ENCODE measurements around the gene KCNK5. TPM values are rescaled to one million over a fixed set of nuclear protein-coding genes. Genes with fewer than 3 reads are reported as not detected.

The KCNK5 gene
- total RNA-seq, 1 donor from 2014 or later, result 0.87 TPM

DNA sequence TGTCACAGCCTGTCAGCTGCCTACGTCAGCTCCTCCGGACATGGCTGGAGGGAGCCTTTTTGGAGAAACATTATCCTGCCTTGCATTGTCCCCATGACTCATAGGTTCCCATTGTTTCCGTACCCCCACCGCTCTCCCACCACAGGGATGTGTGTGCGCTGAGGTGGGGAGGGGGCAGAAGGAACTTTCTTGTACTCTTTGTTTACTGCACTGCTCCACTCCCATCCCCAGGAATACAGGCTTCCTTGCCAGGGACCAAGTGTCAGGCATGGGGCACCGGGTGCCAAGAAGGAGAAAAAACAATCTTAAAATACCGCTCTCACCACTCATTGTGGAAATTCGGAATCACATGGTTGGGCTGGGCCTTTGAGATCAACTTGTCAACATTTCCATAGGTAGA, 51.0 kb downstream of the KCNK5 start:
- peak; percentile 62 for DNase-seq (ENCODE audit: low spot score)

DNA sequence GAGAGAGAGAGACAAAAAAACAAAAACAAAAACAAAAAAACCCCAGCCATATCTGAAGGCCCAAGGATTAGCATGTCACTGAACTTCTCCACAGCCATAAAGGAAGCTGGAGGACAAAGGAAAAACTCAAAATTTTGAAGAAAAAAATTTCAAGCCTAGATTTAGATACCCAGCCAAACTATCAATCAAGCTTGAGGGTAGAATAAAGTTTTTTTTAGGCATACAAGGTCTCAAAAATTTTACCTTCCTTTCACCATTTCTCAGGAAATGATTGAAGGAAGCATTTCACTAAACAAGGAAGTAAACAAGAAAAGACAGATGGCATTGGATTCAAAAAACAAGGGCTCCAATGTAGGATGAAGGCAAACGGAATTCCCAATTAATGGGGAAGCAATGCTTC, 52.1 kb downstream of the KCNK5 start:
- no peak for DNase-seq (ENCODE audit: low spot score)

DNA sequence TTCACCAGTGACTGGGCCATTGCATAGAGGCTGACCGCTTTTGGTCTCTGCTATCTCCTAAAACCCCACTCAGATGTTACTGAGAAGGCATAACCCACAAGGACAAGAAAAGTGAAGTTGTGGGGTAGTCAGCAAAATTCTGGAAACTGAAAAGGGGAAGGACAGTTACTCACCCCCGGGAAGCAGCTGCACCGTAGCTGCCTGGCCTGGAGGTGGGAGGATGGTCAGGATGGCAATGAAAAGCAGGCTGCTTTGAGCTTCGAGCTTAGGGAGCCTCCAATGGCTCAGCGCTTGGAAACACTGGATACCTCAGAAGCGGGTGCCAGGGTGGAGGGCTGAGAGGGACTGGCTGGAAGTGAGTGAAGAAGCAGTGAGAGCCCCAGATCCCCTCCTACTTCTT, 56.0 kb downstream of the KCNK5 start:
- DNase-seq (ENCODE audit: low spot score), result peak; percentile 69

DNA sequence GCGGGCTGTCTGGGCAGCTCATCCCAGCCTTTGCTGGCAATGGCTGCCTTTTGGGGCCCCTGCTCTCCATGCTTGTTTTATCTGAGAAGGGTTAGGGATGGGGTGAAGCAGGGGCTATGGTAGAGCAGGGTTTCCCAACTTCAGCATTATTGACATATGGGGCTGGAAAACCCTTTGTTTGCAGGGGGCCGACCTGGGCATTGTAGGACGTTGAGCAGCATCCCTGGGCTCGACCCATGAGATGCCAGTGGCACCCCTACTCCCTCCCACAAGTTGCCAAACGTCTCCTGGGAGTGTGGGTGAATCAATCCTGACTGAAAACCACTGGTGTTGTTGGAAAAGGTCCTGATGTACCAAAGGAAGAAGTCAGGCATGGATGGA, 56.9 kb downstream of the KCNK5 start:
- DNase-seq (ENCODE audit: low spot score), result no peak

DNA sequence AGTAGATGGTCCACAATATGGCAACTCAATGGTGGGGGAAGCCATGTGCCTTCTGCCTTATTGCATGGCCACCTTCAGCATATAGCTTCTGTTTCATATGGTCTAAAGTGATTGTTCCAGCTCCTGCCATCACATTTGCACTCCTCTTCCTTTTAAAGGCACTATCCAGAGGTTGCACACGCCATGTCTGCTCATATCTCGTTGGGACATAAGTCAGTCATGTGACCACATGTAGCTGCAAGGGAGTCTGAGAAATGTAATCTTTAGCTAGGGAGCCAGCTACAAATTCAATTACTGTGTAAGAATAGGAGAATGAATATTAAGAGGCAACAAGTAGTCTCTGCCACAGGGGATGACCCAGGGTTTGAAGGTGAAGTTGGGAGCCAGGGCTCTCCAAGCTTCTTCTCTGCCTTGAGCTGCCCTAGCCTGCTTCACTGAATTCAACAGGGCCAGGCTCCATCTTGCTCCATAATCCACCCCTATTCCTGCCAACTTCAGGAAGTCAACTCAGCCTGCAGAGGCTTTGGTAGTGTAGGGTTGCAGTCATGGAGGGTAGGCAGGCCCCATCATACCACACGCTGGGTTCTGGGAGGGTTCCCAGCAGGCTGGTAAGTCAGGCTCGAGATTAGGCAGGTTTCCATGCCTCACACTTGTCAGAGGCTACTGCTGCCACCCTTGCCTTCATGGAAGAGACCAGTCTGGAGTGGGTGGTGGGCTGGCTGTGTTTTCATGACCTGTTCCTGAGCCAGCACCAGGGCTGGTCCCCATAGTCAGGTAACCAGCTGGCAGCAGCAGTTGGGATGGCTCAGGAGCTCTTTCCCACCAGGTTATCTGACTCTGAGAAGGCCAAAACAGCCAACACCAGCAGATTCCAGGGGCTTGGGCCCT, 57.5 kb downstream of the KCNK5 start:
- peak; percentile 74 for DNase-seq (ENCODE audit: low spot score)

DNA sequence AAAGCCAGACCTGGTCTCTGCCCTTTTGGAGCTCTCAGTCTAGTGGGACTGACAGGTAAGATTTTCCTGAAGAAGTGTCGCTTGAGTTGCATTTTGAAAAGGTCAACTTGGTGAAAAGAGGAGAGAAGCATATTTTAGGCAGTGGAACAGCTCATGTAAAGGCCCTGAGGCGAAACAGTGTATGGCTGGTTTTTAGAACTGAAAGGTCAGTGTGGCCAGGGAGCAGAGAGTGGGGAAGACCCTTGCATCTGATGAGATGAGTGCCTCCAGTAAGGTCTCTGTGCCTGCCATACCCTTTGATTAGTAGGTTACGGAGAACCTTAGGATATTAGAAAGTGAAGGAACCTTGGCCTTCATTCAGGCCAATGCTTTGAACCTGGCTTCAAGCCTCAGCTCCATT, 58.4 kb downstream of the KCNK5 start:
- no peak for DNase-seq (ENCODE audit: low spot score)

DNA sequence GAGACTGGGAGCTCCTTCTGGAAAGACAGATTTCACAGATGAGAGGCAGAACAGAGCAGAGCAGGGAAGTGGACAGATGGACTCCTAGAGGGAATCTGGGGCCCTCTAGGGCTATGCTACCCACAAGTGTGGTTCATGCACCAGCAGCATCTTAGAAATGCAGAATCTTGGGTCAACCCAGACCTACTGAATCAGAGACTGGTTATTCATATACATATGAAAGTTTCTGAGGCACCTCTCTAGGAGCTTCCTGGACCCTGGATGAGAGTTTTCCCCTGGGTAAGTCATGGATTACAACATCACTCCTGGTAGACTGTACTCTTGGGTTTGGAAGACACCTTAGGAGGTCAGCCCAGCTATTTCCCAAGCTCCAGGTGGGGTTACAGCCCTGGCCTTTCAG, 58.9 kb downstream of the KCNK5 start:
- no peak for DNase-seq (ENCODE audit: low spot score)

DNA sequence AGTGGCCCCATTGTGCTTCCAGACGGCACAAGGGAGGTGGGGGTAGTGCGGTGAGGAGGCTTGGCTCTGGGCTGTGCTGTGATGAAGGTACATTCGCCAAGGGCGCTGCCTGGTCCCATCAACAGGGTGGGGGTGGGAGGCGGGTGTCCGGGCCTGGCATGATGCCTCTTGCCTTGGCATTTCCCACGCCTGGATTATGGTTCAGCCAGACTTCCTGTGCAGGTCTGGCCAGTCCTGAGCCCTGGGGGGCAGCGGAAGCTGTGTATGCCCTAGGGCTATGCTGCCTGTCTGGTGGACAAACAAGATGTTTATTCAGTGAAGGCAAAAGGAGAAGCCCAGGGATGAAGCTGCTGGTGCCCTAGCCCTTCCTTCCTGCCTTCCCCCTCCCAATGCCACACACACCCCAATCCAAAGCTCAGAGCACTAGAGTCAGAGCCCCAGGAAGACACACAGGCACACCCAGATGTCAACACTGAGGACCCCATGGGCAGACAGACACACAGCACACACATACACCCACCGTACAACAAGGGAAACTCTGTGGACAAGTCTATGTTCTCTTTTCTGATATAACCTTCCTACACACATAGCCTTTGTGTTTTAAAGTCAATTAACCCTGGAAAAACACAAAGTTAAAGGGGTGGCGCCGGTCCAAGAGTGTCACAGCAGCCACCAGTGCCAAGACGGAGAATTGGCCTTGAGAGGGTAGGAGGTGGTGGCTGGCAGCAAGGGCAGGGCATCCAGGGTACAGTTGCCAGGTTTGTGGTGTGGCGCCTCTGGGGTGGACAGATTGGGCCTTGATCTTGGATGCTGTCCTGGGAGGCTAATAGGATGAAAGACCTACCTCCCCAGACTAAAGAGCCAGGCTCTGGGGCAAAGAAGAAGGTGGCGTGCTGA, 59.6 kb downstream of the KCNK5 start:
- DNase-seq (ENCODE audit: low spot score), result no peak

DNA sequence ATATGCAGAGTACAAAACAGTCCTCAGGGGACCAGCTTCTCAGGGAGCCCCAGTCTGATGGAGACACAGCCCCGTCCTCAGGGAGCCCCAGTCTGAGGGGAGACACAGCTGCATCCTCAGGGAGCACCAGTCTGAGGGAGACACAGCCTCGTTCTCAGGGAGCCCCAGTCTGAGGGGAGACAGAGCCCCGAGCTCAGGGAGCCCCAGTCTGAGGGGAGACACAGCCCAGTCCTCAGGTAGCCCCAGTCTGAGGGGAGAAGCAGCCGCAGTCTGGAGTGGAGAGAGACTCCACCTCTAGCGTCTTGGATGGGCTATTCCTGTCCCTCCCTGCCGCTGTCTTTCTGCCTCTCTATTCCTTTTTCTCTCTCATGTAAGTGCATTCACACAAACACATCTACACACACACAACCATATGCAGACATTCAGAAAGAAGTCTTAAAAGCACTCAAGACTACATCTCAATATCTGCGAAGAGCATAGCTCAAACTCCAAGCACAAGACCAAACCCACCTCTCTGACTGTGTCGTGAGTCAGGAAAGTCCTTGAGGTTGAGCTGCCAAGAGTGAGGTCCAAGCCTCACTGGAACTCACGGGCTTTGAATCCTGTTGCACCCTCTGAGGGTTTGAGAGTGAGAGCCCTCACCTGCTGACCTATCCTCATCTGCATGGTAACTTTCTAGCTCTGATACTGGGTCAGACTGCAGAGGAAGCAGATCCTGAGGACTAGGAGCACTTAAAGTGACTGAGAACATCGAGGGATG, 61.2 kb downstream of the KCNK5 start:
- DNase-seq (ENCODE audit: low spot score), result no peak

DNA sequence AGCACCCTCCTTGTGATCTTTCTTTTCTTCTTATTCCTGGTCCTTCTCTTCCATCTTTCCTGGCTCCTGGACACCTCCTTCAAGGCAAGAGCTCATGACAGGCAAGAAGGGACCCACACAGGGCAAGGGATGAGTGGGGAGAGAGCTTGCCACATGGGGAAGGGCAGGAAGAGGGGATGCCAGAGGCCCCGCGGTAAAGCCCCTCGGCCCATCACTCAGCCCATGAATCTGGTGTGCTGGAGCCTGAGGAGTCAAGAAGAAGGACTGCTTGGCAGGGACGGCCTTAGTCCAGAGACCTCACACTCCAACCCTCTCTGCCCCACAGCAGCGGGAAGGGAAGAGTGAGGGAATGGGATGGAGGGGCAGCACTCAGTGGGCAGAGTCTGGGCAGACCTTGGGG, 62.0 kb downstream of the KCNK5 start:
- DNase-seq (ENCODE audit: low spot score), result no peak

DNA sequence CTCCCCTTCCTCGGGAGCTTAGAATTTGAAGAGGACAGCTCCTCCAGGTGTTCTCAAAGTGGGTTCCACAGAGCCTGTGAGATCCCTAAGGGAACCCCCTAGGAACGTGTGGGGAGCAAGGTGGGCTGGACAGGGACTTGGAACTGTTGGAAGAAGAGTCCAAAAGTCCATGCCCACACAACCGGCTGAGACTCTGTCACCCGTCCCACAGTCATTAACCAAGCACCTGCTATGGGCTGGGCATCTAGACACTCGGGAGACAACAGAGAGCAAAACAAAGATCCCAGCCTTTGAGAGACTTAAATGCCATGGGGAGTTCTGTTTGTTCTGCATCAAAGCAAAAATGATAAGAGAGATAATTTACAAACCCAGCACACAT, 62.4 kb downstream of the KCNK5 start:
- DNase-seq (ENCODE audit: low spot score), result no peak

DNA sequence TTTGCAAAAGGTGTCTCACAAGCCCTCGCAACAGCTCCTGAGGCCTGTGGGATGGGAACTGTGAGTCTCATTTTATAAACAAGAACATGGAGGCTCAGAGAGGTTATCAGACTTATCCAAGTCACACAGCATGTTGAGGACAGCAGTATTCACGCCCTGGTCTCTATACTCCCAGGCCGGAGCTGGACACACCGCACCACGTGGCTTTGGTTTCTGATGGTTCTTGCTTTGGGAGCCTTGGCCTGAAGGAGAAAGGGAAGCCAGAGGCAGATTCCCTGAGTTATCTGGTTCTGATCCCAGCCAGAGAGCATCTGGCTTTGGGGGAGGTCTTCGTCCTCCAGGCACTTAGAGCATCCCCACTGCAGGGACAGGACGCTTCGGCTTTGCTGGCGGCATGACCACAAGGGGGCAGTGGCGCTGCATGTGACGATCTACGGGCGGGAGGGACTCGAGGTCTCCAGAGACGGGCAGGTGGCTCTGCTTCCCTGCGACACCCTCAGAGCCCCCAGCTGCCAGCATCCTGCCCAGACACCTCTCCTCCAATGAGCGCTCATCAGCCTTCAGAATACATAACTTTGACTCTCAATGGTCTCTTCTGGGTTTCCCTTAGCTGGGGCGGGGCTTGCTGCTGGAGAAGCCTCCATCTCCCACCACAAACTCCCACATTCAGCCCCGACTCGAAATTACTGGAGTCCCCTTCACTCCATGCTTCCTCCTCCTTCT, 62.9 kb downstream of the KCNK5 start:
- peak; percentile 95 for DNase-seq (ENCODE audit: low spot score)

DNA sequence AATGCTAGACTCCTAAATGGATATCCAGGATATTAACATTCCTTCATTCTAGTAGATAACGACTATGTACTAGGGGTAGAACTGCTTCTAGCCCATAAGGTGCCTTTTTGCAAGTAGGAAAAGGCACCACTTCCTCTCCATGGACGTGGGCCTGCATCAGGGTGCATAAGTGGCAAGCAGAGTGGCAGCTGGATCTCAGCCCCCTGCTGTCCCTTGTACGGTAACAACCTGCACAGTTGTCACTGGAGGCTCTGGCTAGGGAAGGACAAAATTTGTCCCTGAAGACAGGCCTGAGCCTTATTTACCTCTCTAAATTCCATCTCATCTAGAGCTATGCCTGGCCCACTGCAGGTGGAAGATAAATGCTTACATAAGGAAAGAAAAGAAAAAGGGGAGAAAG, 71.8 kb downstream of the KCNK5 start:
- DNase-seq (ENCODE audit: low spot score), result no peak

DNA sequence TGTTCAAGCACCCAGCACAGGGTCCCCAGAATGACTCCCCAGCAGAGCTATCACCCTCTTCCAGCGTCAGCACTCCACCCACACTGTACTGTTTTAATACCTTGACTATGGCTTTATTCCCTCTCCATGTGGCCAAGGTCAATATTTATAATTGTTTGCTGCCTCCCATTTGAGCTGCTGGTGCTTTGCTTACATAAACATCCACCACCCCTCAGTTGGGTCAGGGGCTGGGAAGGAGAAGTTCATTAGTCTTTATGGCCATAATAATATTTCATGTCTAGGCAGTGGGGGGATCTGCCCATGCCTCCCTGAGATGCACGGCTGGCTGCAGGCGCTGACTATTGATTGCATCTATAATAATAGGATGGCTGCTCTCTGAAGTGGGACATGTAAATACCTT, 72.5 kb downstream of the KCNK5 start:
- DNase-seq (ENCODE audit: low spot score), result no peak

DNA sequence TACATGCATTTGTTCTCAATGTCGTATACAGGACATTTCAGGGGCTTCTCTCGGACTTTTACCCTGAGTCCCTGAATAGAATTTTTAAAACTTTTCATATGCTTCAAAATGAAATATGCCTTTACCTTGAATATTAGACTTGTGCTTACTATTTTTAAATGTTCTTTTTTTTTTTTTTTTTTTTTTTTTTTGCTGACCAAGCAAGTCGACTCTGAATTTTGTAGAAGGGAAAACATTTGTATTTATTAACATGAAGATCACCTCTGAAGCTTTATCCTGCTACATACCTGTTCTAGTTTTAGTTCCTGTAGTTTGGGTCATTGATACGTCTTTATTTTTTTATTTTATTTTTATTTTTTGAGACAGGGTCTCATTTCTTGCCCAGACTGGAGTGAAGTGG, 74.6 kb downstream of the KCNK5 start:
- no peak for DNase-seq (ENCODE audit: low spot score)

DNA sequence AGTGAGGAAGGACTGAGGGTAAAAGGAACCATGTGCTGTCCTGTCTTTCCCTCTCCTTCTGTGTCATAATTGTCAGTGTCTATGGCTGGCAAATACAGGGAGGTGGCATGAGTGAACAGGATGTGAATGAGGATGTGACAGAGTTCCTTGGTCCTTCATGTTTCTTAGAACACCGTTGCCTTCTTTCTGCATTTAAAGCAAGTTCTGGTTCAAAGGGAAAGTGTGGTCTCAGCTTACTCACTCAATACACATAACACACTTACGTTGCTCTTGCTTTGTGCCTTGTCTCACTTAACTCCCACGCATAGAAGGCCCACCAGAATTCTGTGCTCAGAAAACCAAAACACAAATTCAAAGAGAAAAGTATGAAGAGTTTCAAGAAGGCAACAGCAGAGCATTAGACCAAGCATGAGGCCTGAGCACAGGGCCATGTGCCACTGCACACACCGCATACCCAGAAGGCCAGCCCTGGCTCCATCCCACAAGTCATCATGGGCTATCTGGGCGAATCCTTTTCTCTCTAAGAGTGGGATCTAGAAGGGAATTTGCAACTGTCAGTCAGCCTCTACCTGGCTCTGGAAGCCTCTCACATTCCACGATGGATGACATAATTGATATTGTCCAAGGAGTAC, 75.4 kb downstream of the KCNK5 start:
- no peak for DNase-seq (ENCODE audit: low spot score)

DNA sequence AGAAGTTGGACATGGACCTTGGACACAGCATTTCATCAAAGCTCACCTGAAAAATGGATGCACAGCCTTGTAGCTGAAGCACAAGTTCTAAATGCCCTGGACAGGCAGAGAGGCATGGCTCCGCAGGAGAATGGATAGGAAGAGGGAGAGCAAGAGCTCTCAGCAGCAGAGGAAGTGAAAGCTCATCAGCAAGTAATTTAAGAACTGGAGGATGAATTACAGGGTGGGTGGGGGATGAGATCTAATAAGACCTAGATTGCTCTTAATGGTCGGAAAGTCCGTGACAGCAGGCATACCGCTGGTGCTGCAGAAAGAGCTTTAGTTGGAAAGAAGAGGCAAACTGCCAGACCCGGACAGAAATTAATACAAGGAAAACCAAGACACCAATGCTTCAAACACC, 77.0 kb downstream of the KCNK5 start:
- no peak for DNase-seq (ENCODE audit: low spot score)

DNA sequence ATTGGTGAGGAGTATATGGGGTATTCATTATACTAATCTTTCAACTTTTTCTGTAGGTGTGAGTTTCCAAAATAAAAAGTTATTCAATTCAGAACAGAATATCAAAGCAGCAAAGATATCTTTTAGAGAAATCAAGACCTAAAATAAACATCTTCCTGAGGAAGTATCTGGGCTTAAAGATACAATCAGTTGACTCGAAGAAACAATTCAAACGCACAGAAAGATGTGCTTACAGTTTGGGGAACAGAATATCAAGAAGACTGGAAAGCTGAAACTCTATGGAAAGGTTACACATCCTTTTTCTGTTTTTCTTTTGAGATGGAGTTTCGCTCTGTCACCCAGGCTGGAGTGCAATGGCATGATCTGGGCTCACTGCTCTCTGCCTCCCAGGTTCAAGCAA, 78.1 kb downstream of the KCNK5 start:
- no peak for DNase-seq (ENCODE audit: low spot score)

DNA sequence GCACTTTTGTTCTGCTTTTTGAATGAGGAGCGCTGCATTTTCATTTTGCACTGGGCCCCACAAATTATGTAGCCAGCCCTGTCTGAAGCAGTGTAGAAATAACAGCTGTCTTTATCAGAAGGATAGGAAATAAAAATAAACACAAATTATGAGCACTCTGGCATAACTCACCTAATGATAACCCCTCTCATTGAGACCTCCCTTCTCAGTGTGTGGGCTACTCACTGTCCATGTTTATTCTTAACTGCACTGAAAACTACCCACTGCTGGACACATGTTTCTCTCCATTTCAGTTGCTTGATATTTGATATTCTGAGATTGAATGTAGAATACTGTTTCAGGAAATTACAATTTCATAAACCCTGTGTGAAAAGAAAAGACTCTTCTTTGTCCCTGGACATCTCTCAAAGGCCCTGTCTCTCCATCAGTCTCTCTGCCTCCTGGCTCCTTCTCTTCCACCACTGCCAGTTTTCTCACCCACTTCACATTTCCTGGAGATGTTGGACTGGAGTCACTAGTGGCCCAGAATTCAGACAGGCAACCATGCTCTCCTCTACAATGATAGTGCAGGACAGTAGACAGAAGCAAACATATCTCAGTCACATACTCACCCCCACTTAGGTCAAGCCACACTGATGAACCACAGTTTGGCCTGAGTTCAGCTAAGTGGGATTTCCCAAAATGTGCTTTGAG, 84.6 kb downstream of the KCNK5 start:
- no peak for DNase-seq (ENCODE audit: low spot score)
